Endothelial cell of umbilical vein (primary cell): ENCODE measurements around the gene BRK1. TPM values are rescaled to one million over a fixed set of nuclear protein-coding genes. Genes with fewer than 3 reads are reported as not detected.
A peak's percentile ranks its signal among the peaks of the same experiment; 100 is the strongest.
"Not testable (repeated sequence)": the region's sequence is repeated elsewhere in the genome, so short reads cannot be mapped to it uniquely, and the experiment has no call there.

ENCODE experiments used
- BruUV-seq: library from RNA; stranded (reverse); fragments of 400-500 nt; replicated peaks from 2 replicates; lab custom pipeline; 2021; lab: Mats Ljungman, UMichigan
- CTCF ChIA-PET: fragments of 300-600, 350-600 bp; sonication (Branson Sonifier 250); formaldehyde crosslinking; loops from one replicate; lab custom pipeline; 2021; ENCODE audit warnings: antibody characterized with exemption, inconsistent platforms; lab: Charles Lee
- POLR2A ChIA-PET: fragments of 300-600, 350-600 bp; sonication (Branson Sonifier 250); formaldehyde crosslinking; loops from one replicate; lab custom pipeline; 2021; ENCODE audit warnings: antibody characterized with exemption, inconsistent platforms; lab: Charles Lee
- DNase-seq: peaks from one replicate; pipeline ENCODE4 v3.0.0-alpha.2; 2011; ENCODE audit warnings: low read depth, low spot score
- FAIRE-seq: peaks from 2 replicates; lab custom pipeline; 2011; peaks lifted over from hg19 to GRCh38; lab: Jason Lieb, UNC
- H2AFZ ChIP-seq: 2 replicates; pipeline ENCODE4 v1.6.0; 2012; ENCODE audit warnings: low read depth, low read length, control low read depth, inconsistent platforms
- H3K27ac ChIP-seq: 2 replicates; pipeline ENCODE4 v1.5.1; 2011; ENCODE audit warnings: low read depth, mild to moderate bottlenecking, control low read depth, low read length, moderate library complexity; ENCODE audit not compliant: insufficient read depth
- H3K27me3 ChIP-seq, 2 experiments: 2 replicates each; pipeline versions ENCODE4 v1.6.0 to v1.6.1; 2011; ENCODE audit warnings: low read length in 2 of 2, mixed read lengths in 1 of 2; ENCODE audit not compliant: control insufficient read depth in 2 of 2, insufficient read depth in 2 of 2
- H3K36me3 ChIP-seq, 2 experiments: 2 replicates in 1 of 2; 3 replicates in 1 of 2; pipeline ENCODE4 v1.5.1; 2011; ENCODE audit warnings: low read length in 2 of 2, mild to moderate bottlenecking in 1 of 2, moderate library complexity in 1 of 2; ENCODE audit not compliant: control insufficient read depth in 2 of 2, insufficient read depth in 2 of 2; ENCODE audit errors: extremely low read depth in 1 of 2
- H3K4me1 ChIP-seq: 3 replicates; pipeline ENCODE4 v1.5.1; 2011; ENCODE audit warnings: mild to moderate bottlenecking, low read length; ENCODE audit not compliant: control insufficient read depth, insufficient read depth; ENCODE audit errors: extremely low read depth
- H3K4me2 ChIP-seq: 2 replicates; pipeline ENCODE4 v1.6.1; 2011; ENCODE audit warnings: low read length, control low read depth, mixed read lengths; ENCODE audit not compliant: insufficient read depth
- H3K4me3 ChIP-seq, 3 experiments: fragments of 200-600 bp in 1 of 3; sonication (generic), shearing (Covaris generic) in 1 of 3; replicated peaks in 1 of 3; 2 replicates each; pipeline ENCODE4 v1.5.1; 2011 to 2016; ENCODE audit warnings: control low read depth in 3 of 3, low read length in 3 of 3, mild to moderate bottlenecking in 2 of 3, inconsistent platforms in 1 of 3, low read depth in 1 of 3, moderate library complexity in 1 of 3; ENCODE audit not compliant: insufficient read depth in 1 of 3
- H3K79me2 ChIP-seq: 2 replicates; pipeline ENCODE4 v1.6.0; 2012; ENCODE audit warnings: low read length, inconsistent platforms; ENCODE audit not compliant: control insufficient read depth, insufficient read depth
- H3K9ac ChIP-seq: replicated peaks from 2 replicates; pipeline ENCODE3; 2011; ENCODE audit warnings: low read length, control low read depth; ENCODE audit not compliant: insufficient read depth; ENCODE audit errors: extremely low read depth
- H3K9me1 ChIP-seq: replicated peaks from 3 replicates; pipeline ENCODE4 v1.6.0; 2011; ENCODE audit warnings: mild to moderate bottlenecking, low read length; ENCODE audit not compliant: control insufficient read depth, insufficient read depth; ENCODE audit errors: extremely low read depth
- H3K9me3 ChIP-seq: replicated peaks from 2 replicates; pipeline ENCODE4 v1.5.1; 2012; ENCODE audit warnings: low read length, inconsistent platforms; ENCODE audit not compliant: control insufficient read depth, insufficient read depth
- H4K20me1 ChIP-seq: replicated peaks from 2 replicates; pipeline ENCODE3; 2011; ENCODE audit warnings: mild to moderate bottlenecking, low read length; ENCODE audit not compliant: control insufficient read depth, insufficient read depth; ENCODE audit errors: extremely low read depth
- EZH2 ChIP-seq: IDR thresholded peaks from 2 replicates; pipeline ENCODE4 v1.6.1; 2012; ENCODE audit warnings: borderline replicate concordance, low read depth, mild to moderate bottlenecking, moderate library complexity, low read length, inconsistent platforms; ENCODE audit not compliant: severe bottlenecking
- FOS ChIP-seq: IDR thresholded peaks from 2 replicates; pipeline ENCODE4 v1.6.1; 2011; ENCODE audit warnings: mild to moderate bottlenecking, low read length, moderate library complexity, borderline replicate concordance; ENCODE audit not compliant: insufficient read depth
- GATA2 ChIP-seq: IDR thresholded peaks from 2 replicates; pipeline ENCODE4 v1.7.0; 2011; ENCODE audit warnings: low read depth, mild to moderate bottlenecking, moderate library complexity, mixed read lengths, low read length; ENCODE audit not compliant: insufficient read length, insufficient read depth
- JUN ChIP-seq: IDR thresholded peaks from 2 replicates; pipeline ENCODE4 v1.6.1; 2011; ENCODE audit warnings: borderline replicate concordance, low read depth; ENCODE audit not compliant: insufficient read length, insufficient read depth
- MYC ChIP-seq: IDR thresholded peaks from one replicate; pipeline ENCODE4 v1.6.1; 2011; ENCODE audit warnings: mild to moderate bottlenecking, low read depth, low read length
- POLR2A ChIP-seq: IDR thresholded peaks from 2 replicates; pipeline ENCODE4 v1.6.1; 2012; ENCODE audit warnings: low read depth, mild to moderate bottlenecking, control low read depth, low read length
- POLR2AphosphoS5 ChIP-seq: IDR thresholded peaks from 2 replicates; pipeline ENCODE4 v1.6.1; 2012; ENCODE audit warnings: low read depth, mild to moderate bottlenecking, control low read depth, low read length, moderate library complexity; ENCODE audit not compliant: insufficient read depth
- dilution Hi-C: fragments of 300-500 bp; cut with MboI; formaldehyde crosslinking; loops from one replicate; pipeline ENCODE4 v1.15.0; 2019; ENCODE audit warnings: low sequenced_read_pairs; ENCODE audit not compliant: extremely low pct_ligation_motif_present
- intact Hi-C: fragments of 100-400 bp; cut with micrococcal nuclease; formaldehyde crosslinking; loops from one replicate; pipeline ENCODE4 v1.10.0; 2022
- polyA plus RNA-seq, 4 experiments: library from polyadenylated mRNA; depleted of rRNA in 3 of 4; stranded (reverse) in 3 of 4; unstranded in 1 of 4; fragments of >200 nt; gene quantifications; 2 replicates each; pipeline versions ENCODE4 v1.2.1 to v1.2.3, GENCODE V29; 2011 to 2012; ENCODE audit warnings: missing spikeins in 1 of 4
- total RNA-seq: library from RNA; stranded (reverse); gene quantifications from 2 replicates; pipeline ENCODE4 v1.2.3, GENCODE V29; 2021
- TF ChIP-seq, protein P1 (sequence below): IDR thresholded peaks from 2 replicates; pipeline ENCODE4 v1.6.1; 2011; ENCODE audit not compliant: insufficient read depth, insufficient read length
- TF ChIP-seq, protein P2 (sequence below), 2 donors: IDR thresholded peaks; 1 replicate in 1 of 2; 2 replicates in 1 of 2; pipeline ENCODE4 v1.5.1; 2011; ENCODE audit warnings: low read length in 2 of 2, mild to moderate bottlenecking in 2 of 2, moderate library complexity in 2 of 2, control low read depth in 1 of 2, inconsistent platforms in 1 of 2, low read depth in 1 of 2; ENCODE audit not compliant: insufficient read depth in 1 of 2; ENCODE audit errors: extremely low read depth in 1 of 2

Gene BRK1
- total and polyA plus RNA-seq, 2 donors (not counting 3 experiments of a cell fraction or from before 2014, with no cell fraction given): 123 to 144 TPM

DNA sequence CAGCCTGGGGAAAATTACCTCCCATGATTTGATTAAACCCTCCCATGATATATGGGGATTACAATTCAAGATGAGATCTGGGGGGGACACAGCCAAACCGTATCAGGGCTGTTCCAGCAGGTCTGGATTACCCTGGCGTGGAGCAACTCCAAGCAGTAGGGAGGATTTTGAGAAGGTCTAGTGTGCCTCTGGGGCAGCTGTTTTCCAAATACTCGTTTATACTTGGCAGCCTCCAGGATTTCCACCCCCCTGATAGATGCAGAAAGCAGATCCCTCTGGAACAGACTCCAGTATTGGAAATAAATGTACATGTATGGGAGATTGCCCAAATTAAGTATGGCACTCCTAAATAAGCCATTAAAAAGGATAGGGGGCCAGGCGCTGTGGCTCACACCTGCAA lies 41.6 kb downstream of the BRK1 start:
- FAIRE-seq: peak; percentile 26
- DNase-seq: no peak

DNA sequence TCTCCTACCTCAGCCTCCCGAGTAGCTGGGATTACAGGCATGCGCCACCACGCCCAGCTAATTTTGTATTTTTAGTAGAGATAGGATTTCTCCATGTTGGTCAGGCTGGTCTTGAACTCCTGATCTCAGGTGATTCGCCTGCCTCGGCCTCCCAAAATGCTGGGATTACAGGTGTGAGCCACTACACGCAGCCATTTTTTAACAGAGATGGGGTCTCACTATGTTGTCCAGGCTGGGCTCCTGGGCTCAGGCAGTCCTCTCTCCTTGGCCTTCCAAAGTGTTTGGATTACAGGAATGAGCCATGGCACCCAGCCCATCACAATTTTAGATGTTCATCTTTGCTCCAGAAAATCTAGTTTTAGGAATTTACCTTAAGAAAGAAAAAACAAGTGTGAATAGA lies 43.1 kb downstream of the BRK1 start:
- POLR2A ChIA-PET, DNase-seq, BruUV-seq, H3K79me2 ChIP-seq, H3K9ac ChIP-seq, H3K36me3 ChIP-seq, H3K4me2 ChIP-seq, H3K27me3 ChIP-seq, H3K4me1 ChIP-seq, H2AFZ ChIP-seq, intact Hi-C loops, H3K27ac ChIP-seq, FAIRE-seq, dilution Hi-C loops, H3K4me3 ChIP-seq, H3K9me3 ChIP-seq, H4K20me1 ChIP-seq, H3K9me1 ChIP-seq: not testable (repeated sequence)
- CTCF ChIA-PET: interaction anchor here (1.2 to 2.2 kb wide), 2 partner anchors 14 to 36 kb away, joined by 3 to 7 read pairs; no protein-coding TSS in a partner anchor

More for the DNA sequence above, 41.6 kb downstream of the BRK1 start:
- Histone ChIP-seq H3K36me3 (peaks cover 0 to 5% of the 10 kb centered on the region in 2 experiments), H3K4me2 (no peak overlapping the region), H2AFZ (no peak overlapping the region), H3K9me1 (no peaks in the 10 kb centered on the region), H3K27ac (no peak overlapping the region), H3K9ac (no peak overlapping the region), H3K9me3 (no peaks in the 10 kb centered on the region), H3K27me3 (no peaks in the 10 kb centered on the region), H3K79me2 (no peaks in the 10 kb centered on the region), H3K4me3 (no peak overlapping the region), H4K20me1 (no peaks in the 10 kb centered on the region), H3K4me1 (no peaks in the 10 kb centered on the region)
- CTCF ChIA-PET: no interaction called here
- dilution Hi-C loops (no loop called here), intact Hi-C loops (no loop called here)
- POLR2A ChIA-PET: no interaction called here
- no peak for TF ChIP-seq POLR2A
- no peak for TF ChIP-seq GATA2
- no peak for TF ChIP-seq POLR2AphosphoS5
- no peak for TF ChIP-seq MYC
- no peak for TF ChIP-seq JUN
- no peak for TF ChIP-seq EZH2
- TF ChIP-seq, protein P1, sequence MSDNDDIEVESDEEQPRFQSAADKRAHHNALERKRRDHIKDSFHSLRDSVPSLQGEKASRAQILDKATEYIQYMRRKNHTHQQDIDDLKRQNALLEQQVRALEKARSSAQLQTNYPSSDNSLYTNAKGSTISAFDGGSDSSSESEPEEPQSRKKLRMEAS: no peak
- TF ChIP-seq FOS: no peak
- TF ChIP-seq, protein P2, sequence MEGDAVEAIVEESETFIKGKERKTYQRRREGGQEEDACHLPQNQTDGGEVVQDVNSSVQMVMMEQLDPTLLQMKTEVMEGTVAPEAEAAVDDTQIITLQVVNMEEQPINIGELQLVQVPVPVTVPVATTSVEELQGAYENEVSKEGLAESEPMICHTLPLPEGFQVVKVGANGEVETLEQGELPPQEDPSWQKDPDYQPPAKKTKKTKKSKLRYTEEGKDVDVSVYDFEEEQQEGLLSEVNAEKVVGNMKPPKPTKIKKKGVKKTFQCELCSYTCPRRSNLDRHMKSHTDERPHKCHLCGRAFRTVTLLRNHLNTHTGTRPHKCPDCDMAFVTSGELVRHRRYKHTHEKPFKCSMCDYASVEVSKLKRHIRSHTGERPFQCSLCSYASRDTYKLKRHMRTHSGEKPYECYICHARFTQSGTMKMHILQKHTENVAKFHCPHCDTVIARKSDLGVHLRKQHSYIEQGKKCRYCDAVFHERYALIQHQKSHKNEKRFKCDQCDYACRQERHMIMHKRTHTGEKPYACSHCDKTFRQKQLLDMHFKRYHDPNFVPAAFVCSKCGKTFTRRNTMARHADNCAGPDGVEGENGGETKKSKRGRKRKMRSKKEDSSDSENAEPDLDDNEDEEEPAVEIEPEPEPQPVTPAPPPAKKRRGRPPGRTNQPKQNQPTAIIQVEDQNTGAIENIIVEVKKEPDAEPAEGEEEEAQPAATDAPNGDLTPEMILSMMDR (IDR thresholded peaks at IDR 0.05; ENCODE audit: extremely low read depth in 1 of 2, insufficient read depth in 1 of 2, low read depth in 1 of 2, low read length in 2 of 2): no peak
- BruUV-seq: no TSS peak
